GM21619 (cell line): ENCODE data around the gene SKOR1.

Experiments used
- ATAC-seq: cut with Tn5 transposase; IDR thresholded peaks from one replicate; pipeline ENCODE4 v1.9.1; 2021; ENCODE audit not compliant: unreplicated experiment

The SKOR1 gene

DNA sequence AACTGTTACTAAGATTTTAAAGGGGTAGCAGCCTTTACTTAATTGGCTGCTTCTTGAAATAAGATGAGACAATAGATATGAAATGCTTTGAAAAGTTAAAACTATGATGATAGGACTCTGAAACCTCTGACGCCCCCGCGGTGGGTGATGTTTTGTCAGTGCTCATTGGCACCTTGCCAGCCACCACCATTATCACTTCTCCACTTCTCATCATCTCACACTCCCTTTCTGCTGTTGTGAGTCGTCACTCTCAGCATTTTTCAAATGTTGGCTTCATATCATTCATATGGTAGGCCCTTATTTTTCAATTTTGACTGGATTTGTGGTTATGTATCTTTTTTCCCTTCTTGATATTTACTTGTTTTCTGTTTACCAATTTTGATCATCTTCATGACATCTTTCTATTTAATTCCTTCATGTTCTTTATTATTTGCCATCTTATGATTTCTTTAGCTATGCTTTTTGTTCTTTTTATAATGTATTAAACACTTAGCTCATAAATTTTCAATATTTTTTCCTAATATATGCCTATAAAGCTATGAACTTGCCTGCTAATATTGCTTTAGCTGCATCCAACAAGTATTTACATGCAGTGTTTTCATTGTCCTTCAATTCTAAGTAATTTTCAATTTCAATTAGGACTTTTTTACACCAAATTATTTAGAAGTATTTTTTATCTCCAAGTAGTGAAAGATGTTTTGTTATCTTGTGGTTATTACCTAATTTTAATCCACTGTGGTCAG lies 30.3 kb upstream of the SKOR1 start:
- no peak for ATAC-seq

GRCh38 chr15:67796196-67797127 lies 28.8 kb upstream of the SKOR1 start:
- no peak for ATAC-seq

DNA sequence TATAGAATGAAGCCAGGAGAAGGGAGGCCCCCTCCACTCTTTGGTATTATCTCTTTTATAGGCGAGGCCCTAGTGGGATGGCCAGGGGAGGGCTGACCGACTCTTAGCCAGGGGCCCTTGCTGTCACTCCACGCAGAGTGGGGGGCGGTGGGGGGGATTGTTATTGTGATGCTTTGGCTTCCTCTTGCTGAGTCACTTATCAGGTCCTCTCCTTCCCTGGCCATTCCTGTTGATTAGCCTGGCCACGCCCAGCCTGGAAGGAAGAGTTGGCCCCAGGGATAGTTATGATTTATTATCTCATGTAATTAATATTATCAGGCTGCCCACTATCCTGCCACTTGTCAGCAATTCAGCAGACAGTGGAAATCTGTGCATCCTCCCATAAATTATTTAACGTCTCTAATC lies 25.5 kb upstream of the SKOR1 start:
- ATAC-seq: no peak

GRCh38 chr15:67801142-67801541 lies 24.2 kb upstream of the SKOR1 start:
- ATAC-seq: no peak

GRCh38 chr15:67801926-67802914 lies 23.1 kb upstream of the SKOR1 start:
- no peak for ATAC-seq

DNA sequence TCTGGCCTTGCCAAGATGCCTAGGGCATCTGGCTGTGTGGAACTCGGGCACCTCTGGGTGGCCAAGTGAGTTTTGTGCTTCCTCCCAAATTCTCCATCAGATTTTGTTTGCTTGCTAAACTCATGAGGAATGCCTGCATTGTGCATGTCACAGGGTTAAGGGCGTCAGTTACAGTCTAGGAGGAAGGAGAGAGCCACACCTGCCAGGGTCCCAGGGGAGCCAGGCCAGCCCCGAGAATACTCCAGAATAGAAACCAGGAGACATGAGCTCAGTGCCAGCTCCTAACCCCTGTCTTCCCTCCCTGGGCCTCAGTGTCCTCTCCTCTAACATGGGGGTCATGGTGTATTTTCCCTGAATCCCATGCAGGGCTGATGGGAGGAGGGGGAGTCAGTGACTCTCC lies 22.0 kb upstream of the SKOR1 start:
- ATAC-seq: no peak

DNA sequence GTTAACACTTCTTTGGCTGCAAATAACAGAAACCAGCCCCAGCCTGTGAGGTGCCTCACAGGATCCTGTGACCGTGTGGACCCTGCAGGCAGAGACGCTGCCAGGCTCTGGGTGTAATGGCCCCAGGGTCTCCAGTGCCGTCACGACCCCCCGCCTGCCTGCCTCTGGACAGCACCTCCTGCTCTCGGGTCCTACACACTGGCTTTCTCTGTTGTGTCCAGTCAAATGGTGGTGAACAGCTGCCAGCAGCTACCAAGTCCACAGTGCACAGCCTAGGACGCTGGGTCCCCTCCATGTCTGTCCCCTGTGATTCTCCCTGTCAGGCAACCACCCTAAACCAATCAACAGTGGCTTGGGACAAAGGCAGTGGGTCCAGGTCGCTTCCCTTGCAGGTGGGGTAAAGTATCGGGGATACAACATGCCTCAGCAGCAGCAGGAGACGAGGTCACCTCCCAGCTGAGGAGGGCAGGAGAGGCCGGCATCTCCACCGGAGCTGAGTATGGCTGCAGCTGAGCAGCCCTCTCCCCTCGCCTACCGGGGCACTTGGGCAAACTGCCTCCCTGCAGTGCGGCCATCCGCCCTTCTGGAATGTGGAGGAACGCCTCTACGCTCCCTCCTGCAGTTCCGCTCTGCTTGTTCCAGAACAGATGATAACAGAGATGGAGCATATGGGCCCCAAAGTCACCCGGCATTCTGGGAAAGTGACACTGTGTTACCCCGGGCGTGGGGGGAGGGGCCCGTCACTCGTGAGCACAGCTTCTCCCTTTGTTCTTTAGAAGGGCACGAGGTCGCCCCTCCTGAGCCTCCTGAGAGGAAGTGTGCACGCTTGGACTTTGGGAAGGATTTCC lies 21.1 kb upstream of the SKOR1 start:
- no peak for ATAC-seq

DNA sequence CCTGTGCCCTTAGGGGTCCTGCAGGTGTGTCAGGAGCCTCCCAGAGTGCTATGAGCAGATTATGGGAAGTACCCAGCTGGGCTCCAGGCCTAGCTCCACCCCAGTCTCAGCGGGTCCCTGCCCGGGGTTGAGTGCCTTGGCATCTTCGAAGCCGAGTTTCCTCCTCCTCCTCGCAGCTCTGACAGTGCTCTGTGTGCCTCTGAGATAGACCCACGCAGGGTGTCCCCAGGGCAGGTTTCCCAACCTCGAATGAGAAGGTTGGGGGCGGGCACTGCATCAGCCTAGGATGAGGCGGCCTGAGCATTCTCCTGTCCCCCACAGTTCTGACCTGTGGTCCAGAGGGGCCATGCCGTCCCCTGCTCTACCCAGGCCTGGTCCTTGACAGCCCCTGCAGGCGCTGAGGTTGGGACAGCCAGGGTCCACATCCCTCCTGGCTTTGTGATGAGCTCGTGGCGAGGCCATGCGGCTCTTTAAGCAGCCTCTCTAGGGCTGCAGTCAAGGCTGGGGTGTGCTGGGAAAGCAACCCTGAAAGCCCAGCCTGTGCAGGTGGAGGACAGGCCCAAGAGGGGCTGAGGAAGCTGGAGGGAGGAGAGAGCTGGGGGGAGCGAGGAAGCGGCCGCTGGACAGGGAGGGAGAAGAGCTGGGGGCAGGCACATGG lies 20.2 kb upstream of the SKOR1 start:
- no peak for ATAC-seq

DNA sequence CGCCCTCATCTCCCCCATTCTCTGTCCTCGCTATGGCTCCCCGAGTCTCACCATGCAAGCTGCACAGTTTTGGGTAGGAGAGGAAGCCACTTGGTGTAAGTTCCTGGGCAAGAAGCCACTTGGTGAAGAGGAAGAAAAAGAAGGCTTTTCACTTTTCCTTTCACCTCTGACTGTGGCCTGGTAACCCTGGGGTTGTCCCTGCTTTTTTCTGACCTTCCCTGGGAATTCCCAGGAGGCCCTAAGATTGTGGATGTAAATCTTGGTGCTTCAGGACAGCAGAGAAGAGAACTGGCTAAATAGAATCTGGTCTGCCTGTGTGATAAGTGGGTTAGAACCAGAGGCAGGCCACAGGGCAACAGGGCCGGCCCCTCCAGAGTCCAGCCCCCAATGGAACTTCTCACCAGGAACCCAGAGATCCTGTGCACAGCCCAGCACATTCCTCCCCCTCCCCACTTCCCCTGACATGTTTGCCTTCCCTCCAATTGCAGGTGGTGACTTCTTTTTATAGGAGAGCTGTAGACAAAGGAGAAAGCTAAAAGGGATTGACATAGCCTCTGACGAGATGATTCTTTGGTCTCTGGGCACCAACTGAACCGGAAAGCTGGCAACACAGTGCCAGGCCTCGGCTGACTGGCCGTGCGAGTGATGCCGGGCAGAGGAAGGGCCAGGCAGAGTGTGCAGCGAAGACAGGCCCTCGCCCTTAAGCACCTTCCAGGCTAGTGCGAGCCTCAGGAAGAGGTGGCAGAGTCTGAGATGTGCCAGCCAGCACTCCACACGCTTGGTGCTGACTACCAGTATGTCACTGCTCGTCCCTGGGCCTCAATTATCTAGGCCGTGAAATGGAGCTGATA lies 19.4 kb upstream of the SKOR1 start:
- no peak for ATAC-seq

- ATAC-seq: no peak
Measured at GRCh38 chr15:67806536-67806935, 18.8 kb upstream of the SKOR1 start.

DNA sequence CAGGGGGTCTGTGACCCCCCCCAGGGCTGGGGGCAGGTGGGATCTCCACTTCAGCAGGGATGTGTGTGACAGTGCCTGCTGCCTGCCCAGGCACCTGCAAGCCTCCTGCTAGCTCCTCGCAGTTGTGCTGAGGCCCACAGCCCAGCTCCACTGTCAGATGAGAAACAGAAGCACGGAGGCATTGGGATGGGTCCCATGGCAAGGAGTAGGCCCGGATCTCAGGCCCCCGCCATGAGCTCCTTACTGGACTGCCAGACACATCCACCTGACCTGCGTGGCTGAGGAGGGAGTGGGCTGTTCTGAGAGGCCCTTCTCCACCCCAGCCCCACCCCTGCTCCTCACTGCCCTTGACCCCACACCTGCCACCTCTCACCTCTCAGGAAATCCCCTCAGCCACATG lies 18.2 kb upstream of the SKOR1 start:
- no peak for ATAC-seq

DNA sequence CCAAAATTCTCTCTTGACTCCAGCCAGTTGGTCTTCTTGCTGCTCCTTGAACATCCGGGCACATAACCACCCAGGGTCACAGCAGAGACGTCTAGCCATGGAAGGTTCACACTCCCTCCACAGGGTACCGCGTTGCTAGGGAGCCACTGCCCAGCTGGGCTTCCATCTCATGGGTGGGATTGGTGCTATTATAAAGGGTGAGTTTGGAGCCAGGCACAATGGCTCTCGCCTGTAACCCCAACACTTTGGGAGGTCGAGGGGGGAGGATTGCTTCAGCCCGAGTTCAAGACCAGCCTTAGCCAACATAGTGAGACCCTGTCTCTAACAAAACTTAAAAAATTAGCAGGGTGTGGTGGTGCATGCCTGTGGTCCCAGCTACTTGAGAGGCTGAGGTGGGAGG lies 17.5 kb upstream of the SKOR1 start:
- no peak for ATAC-seq

DNA sequence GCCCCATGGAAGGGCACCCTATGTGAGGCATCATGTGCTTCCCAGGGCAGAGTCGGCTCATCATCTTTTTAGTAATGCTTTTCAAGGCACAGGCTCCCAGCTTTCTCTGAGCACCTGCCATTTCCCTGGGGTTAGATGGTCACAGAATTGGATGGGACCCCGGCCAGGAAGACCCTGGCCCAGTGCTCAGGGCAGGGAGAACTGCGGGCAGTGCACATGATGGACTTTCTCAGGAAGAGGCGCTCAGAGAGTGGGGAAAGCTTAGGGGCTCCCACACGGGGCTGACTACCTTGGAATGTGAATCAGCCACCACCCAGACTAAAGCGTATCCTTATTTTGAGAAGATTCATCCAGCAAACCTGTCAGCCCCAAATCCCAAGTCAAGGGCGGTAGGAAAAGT lies 16.5 kb upstream of the SKOR1 start:
- no peak for ATAC-seq

GRCh38 chr15:67809441-67809840 lies 15.9 kb upstream of the SKOR1 start:
- no peak for ATAC-seq

GRCh38 chr15:67809866-67810265 lies 15.4 kb upstream of the SKOR1 start:
- ATAC-seq: no peak

DNA sequence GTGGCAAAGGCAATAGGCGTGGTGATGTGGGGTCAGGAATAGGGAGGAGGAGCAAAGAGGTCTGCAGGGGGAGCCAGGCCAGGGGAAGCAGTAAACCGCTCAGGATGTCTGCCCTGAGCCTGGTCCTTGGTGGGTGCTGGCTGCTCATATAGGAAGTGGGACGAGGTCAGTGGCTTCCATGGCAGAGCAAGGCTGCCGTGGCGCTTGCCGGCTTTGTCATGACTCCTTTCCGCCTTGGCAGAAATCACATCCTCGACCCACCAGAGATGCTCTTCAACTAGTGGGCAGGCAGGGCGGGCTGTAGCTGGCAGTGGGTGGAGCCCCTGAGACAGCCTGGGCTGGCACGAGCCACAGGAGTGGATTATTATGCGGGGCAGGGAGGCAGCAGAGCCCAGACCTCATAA lies 13.1 kb upstream of the SKOR1 start:
- no peak for ATAC-seq

DNA sequence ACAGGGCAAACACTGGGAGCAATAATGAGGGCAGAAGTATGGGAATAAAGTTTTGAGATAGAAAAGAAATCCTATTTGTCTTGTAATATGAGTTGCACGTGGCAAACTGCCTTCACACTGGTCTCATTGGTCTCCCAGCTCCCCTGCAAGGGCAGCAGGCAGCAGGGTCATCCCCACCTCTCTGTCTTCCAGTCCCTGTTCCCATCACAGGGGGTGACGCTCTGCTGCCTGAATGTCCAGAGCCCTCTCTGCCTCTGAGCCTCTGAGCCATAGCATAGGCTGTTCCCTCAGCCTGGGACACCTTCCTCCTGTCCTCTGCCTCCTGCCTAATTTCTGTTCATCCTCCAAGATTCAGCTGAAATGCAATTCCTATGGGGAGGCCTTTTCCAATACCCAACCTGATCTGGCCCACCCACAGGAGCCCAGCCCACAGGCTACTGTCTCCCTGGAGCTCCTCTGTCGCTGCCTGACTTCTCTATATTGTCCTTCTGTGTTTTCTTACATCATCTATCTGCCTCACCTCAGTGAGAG lies 12.1 kb upstream of the SKOR1 start:
- ATAC-seq: no peak

DNA sequence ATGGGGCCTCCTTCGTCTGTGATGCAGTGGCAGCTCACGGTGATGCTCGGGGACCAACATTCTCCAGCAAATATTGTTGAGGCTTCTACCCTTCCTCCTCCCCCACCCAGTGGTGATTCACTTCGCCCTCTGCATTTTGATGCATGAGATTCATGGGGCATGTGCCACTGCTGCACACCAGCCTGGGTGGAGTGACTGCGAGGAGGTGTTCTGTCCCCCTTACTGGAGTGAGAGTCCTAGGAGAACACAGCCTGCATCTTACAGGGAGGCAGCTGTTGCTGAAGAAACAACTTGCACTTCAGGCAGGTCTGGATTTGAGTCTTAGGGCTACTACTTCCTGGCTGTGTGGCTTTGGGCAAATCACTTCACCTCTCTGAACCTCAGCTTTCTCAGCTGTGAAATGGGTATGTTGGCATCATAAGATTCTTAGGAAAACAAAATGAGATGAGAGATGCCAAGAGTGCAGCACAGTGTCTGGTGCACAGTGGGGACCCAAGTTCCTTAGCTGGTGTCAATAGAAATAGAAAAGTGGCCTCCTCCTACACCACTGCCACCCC lies 10.2 kb upstream of the SKOR1 start:
- ATAC-seq: no peak
